Calu3 (cell line): ENCODE data around the gene SLC40A1. TPM values are rescaled to one million over a fixed set of nuclear protein-coding genes. Genes with fewer than 3 reads are reported as not detected.

Experiments used
- BruUV-seq: library from RNA; stranded (reverse); fragments of 400-500 nt; replicated peaks from 2 replicates; lab custom pipeline; 2021; lab: Mats Ljungman, UMichigan
- CTCF ChIA-PET: fragments of 300-600 bp; sonication (Branson Sonifier 250); formaldehyde crosslinking; loops from one replicate; lab custom pipeline; 2022; ENCODE audit warnings: antibody characterized with exemption; lab: Charles Lee
- DNase-seq: peaks from one replicate; pipeline ENCODE4 v3.0.0; 2022
- H3K27ac Mint-ChIP-seq: one replicate; pipeline ENCODE4 v1.8.0; 2022; ENCODE audit warnings: mixed read lengths; ENCODE audit not compliant: unreplicated experiment
- H3K27me3 Mint-ChIP-seq: one replicate; pipeline ENCODE4 v1.8.0; 2022; ENCODE audit warnings: mixed read lengths; ENCODE audit not compliant: unreplicated experiment
- H3K36me3 Mint-ChIP-seq: one replicate; pipeline ENCODE4 v1.8.0; 2022; ENCODE audit warnings: mild to moderate bottlenecking, moderate library complexity, mixed read lengths; ENCODE audit not compliant: insufficient read depth, unreplicated experiment
- H3K4me1 Mint-ChIP-seq: one replicate; pipeline ENCODE4 v1.8.0; 2022; ENCODE audit warnings: mild to moderate bottlenecking, low read depth, mixed read lengths; ENCODE audit not compliant: unreplicated experiment
- H3K4me3 Mint-ChIP-seq: one replicate; pipeline ENCODE4 v1.8.0; 2022; ENCODE audit warnings: mild to moderate bottlenecking, low read depth, moderate library complexity, mixed read lengths; ENCODE audit not compliant: unreplicated experiment
- H3K9me3 Mint-ChIP-seq: one replicate; pipeline ENCODE4 v1.8.0; 2022; ENCODE audit warnings: low read depth, mixed read lengths; ENCODE audit not compliant: unreplicated experiment
- CTCF ChIP-seq: fragments of 200-600 bp; IDR thresholded peaks from one replicate; pipeline ENCODE4 v1.8.0; 2022; ENCODE audit warnings: antibody characterized with exemption; ENCODE audit not compliant: unreplicated experiment
- intact Hi-C: fragments of 100-400 bp; cut with micrococcal nuclease; formaldehyde crosslinking; loops from one replicate; pipeline ENCODE4 v1.10.0; 2022; ENCODE audit not compliant: unreplicated experiment
- total RNA-seq: library from RNA; stranded (reverse); gene quantifications from 2 replicates; pipeline ENCODE4 v1.2.3, GENCODE V29; 2022

SLC40A1 gene
- total RNA-seq, 1 experiment from 2014 or later: 37.6 TPM

DNA sequence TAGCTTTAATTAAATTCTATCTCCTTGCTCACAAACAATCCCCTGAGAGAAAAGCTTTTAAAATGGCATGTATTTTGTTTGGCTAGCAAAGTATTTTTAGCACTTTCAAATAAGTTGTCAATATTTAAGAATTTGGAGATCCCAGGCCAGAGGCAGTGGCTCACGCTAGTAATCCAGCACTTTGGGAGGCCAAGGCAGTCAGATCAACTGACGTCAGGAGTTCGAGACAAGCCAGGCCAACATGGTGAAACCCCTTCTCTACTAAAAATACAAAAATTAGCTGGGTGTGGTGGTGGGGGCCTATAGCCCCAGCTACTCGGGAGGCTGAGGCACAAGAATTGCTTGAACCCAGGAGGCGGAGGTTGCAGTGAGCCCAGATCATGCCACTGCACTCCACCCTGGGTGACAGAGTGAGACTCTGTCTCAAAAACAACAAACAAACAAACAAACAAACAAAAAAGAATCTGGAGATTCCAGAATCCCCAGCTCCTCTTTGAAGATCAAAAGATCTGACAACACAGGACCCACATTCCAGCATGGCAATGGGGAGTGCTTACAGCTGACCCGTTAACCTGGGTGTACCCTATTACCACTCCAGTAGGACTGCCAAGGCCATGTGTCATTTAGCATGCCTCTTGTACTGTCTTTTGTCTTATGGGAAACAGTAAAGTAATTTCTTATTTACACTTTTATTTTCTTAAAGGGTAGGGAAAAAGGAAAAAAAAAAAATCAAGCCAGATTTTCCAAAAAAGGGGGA lies 21.9 kb downstream of the SLC40A1 start:
- Mint-ChIP-seq H3K27me3 (no peaks in the 10 kb centered on the region), H3K27ac (no peak overlapping the region), H3K4me3 (no peak overlapping the region), H3K4me1 (peaks cover 39% of the 10 kb centered on the region), H3K36me3 (peaks cover 3% of the 10 kb centered on the region), H3K9me3 (no peaks in the 10 kb centered on the region)
- DNase-seq: no peak
- CTCF ChIA-PET: no interaction called here
- no TSS peak for BruUV-seq
- intact Hi-C loops: no loop called here
- TF ChIP-seq CTCF: no peak

GRCh38 chr2:189557373-189557772 lies 23.2 kb downstream of the SLC40A1 start:
- CTCF ChIA-PET: no interaction called here
- no peak for DNase-seq

DNA sequence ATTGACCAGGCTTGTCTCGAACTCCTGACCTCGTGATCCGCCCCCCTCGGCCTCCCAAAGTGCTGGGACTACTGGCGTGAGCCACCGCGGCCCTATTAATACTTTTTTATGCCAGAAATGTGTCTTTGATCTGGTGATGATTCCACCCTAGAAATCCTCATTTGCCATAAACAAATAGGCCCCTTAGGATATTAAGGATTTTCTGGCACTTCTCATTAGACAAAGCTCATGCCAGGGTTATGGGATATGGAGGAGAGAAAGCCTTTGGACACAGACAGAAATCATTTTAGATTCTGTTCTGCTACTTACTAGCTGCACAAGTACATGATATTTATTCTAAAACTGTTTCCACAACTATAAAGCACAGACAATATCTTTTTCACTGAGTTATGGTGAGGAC lies 24.1 kb downstream of the SLC40A1 start:
- intact Hi-C loops: no loop called here
- Mint-ChIP-seq H3K27ac (no peak overlapping the region), H3K27me3 (no peaks in the 10 kb centered on the region)

More at GRCh38 chr2:189557373-189557772, 23.2 kb downstream of the SLC40A1 start:
- H3K4me1 Mint-ChIP-seq: peaks cover 52% of the 10 kb centered on the region
- no peak overlapping the region for H3K27ac Mint-ChIP-seq
- no peaks in the 10 kb centered on the region for H3K36me3 Mint-ChIP-seq
- no peak overlapping the region for H3K4me3 Mint-ChIP-seq
- no peak for TF ChIP-seq CTCF
- no peaks in the 10 kb centered on the region for H3K27me3 Mint-ChIP-seq
- BruUV-seq: no TSS peak
- intact Hi-C loops: no loop called here
- H3K9me3 Mint-ChIP-seq: no peaks in the 10 kb centered on the region

GRCh38 chr2:189555232-189555631 lies 25.4 kb downstream of the SLC40A1 start:
- Mint-ChIP-seq H3K27ac (peak overlapping the region; percentile 80), H3K36me3 (no peaks in the 10 kb centered on the region), H3K4me1 (peaks cover 59% of the 10 kb centered on the region), H3K4me3 (peak overlapping the region; percentile 51), H3K9me3 (no peaks in the 10 kb centered on the region), H3K27me3 (no peaks in the 10 kb centered on the region)
- CTCF ChIA-PET: interaction anchor here (1.5 kb wide), 1 partner anchor 22 kb away, joined by 4 read pairs; no protein-coding TSS in a partner anchor
- peak; percentile 60 for DNase-seq
- intact Hi-C loops: loop anchor here (2.0 kb wide), 2 partner anchors 20 to 88 kb away; no protein-coding TSS in a partner anchor
- BruUV-seq: no TSS peak
- TF ChIP-seq CTCF: no peak

More for the DNA sequence above, 24.1 kb downstream of the SLC40A1 start:
- CTCF ChIA-PET: interaction anchor here (1.0 to 1.5 kb wide), 2 partner anchors 20 to 68 kb away, joined by 4 to 5 read pairs; no protein-coding TSS in a partner anchor
- no peak for TF ChIP-seq CTCF
- no peak for DNase-seq
- Mint-ChIP-seq H3K36me3 (no peaks in the 10 kb centered on the region), H3K9me3 (no peaks in the 10 kb centered on the region), H3K4me1 (peaks cover 61% of the 10 kb centered on the region), H3K4me3 (no peak overlapping the region)
- no TSS peak for BruUV-seq
